Lower lobe of right lung (tissue), 2 donors: ENCODE measurements around the gene OSGEP. TPM values are rescaled to one million over a fixed set of nuclear protein-coding genes. Genes with fewer than 3 reads are reported as not detected.

Experiments
- ATAC-seq, 2 donors: fragments of 200-7000 bp; cut with Tn5 transposase; one replicate each; pipeline ENCODE4 v1.9.1; 2020 to 2022; ENCODE audit warnings: mild to moderate bottlenecking in 2 of 2, moderate library complexity in 2 of 2
- DNase-seq: peaks from one replicate; pipeline ENCODE4 v3.0.0-alpha.2; 2020
- H3K27ac ChIP-seq: fragments of 200-600 bp; one replicate; pipeline ENCODE4 v1.8.0; 2022
- H3K27me3 ChIP-seq: fragments of 200-600 bp; one replicate; pipeline ENCODE4 v1.8.0; 2022; ENCODE audit warnings: low read depth
- H3K36me3 ChIP-seq: fragments of 200-600 bp; one replicate; pipeline ENCODE4 v1.8.0; 2022; ENCODE audit warnings: mild to moderate bottlenecking
- H3K4me1 ChIP-seq: fragments of 200-600 bp; one replicate; pipeline ENCODE4 v1.8.0; 2022
- H3K4me3 ChIP-seq: fragments of 200-600 bp; one replicate; pipeline ENCODE4 v1.8.0; 2022; ENCODE audit warnings: mild to moderate bottlenecking
- H3K9me3 ChIP-seq: fragments of 200-600 bp; one replicate; pipeline ENCODE4 v1.8.0; 2022
- CTCF ChIP-seq: fragments of 200-600 bp; IDR thresholded peaks from one replicate; pipeline ENCODE4 v1.8.0; 2022; ENCODE audit warnings: antibody characterized with exemption, mild to moderate bottlenecking
- intact Hi-C: fragments of 100-400 bp; cut with DNase I; formaldehyde crosslinking; loops from one replicate; pipeline ENCODE4 v1.11.0; 2022
- total RNA-seq: library from RNA; stranded (reverse); fragmentation: NEBNext Ultra II Directional; extraction: Animal tissue kit (Norgen Biotek cat#: 25700); gene quantifications from one replicate; pipeline ENCODE4 v1.2.1, GENCODE V29; 2021
- donor health status: DM: no; HTN: yes; CAD: no; lungs with severe emphysema.

The OSGEP gene
- total RNA-seq, 1 donor from 2014 or later, result 32.6 TPM

- DNase-seq (no peak), ATAC-seq (peak; percentile 23 to 46)
- no peaks in the 10 kb centered on the region for H3K27me3 ChIP-seq
- H3K36me3 ChIP-seq, result no peaks in the 10 kb centered on the region
- H3K9me3 ChIP-seq, result no peaks in the 10 kb centered on the region
- TF ChIP-seq CTCF, result peak; percentile 57
- H3K4me3 ChIP-seq, result no peak overlapping the region
- peak overlapping the region; percentile 7 for H3K27ac ChIP-seq
- peaks cover 31% of the 10 kb centered on the region for H3K4me1 ChIP-seq
- intact Hi-C loops, result no loop called here
Observed at GRCh38 chr14:20415782-20416206, 38.8 kb downstream of the OSGEP start.

GRCh38 chr14:20413744-20414082, 40.9 kb downstream of the OSGEP start:
- H3K27ac ChIP-seq, result peak overlapping the region; percentile 92
- H3K4me1 ChIP-seq, result peaks cover 31% of the 10 kb centered on the region
- peaks cover 4% of the 10 kb centered on the region for H3K36me3 ChIP-seq
- no peak for DNase-seq
- H3K9me3 ChIP-seq, result no peaks in the 10 kb centered on the region
- intact Hi-C loops, result no loop called here
- peak; percentile 21 to 37 for ATAC-seq
- no peaks in the 10 kb centered on the region for H3K27me3 ChIP-seq
- H3K4me3 ChIP-seq, result peak overlapping the region; percentile 83
- no peak for TF ChIP-seq CTCF

- intact Hi-C loops, result no loop called here
- ATAC-seq (peak; percentile 96 to 98), DNase-seq (peak; percentile 94)
- Histone ChIP-seq H3K9me3 (no peaks in the 10 kb centered on the region), H3K27me3 (no peaks in the 10 kb centered on the region), H3K4me3 (peak within 1 kb of the TSS; percentile 83), H3K27ac (peak within 1 kb of the TSS; percentile 92), H3K36me3 (peaks cover 10% of the 10 kb centered on the region), H3K4me1 (peaks cover 31% of the 10 kb centered on the region)
- TF ChIP-seq CTCF, result no peak
Observed at GRCh38 chr14:20412876-20413743, 41.5 kb downstream of the OSGEP start, which contains the start of gene TEP1. Gene TEP1, minus strand, starts transcription at chr14:20413501. Its CDS starts 5,062 bp downstream, at chr14:20408439.

- Histone ChIP-seq H3K27me3 (no peaks in the 10 kb centered on the region), H3K36me3 (peaks cover 17% of the 10 kb centered on the region), H3K9me3 (no peaks in the 10 kb centered on the region), H3K27ac (peak overlapping the region; percentile 92), H3K4me1 (peaks cover 31% of the 10 kb centered on the region), H3K4me3 (peak overlapping the region; percentile 83)
- no peak for TF ChIP-seq CTCF
- DNase-seq (no peak), ATAC-seq (peak; percentile 3 to 11)
- intact Hi-C loops, result no loop called here
Observed at GRCh38 chr14:20412411-20412810, 42.2 kb downstream of the OSGEP start.

GRCh38 chr14:20409226-20409625, 45.4 kb downstream of the OSGEP start:
- Histone ChIP-seq H3K27ac (no peak overlapping the region), H3K4me3 (no peak overlapping the region), H3K36me3 (peaks cover 48% of the 10 kb centered on the region), H3K4me1 (peaks cover 19% of the 10 kb centered on the region), H3K9me3 (no peaks in the 10 kb centered on the region), H3K27me3 (no peaks in the 10 kb centered on the region)
- TF ChIP-seq CTCF, result no peak
- no peak for ATAC-seq
- intact Hi-C loops, result no loop called here
- DNase-seq, result no peak
